NCI-H82 treated with DMSO at 0.1 percent for 48 hours (cell line): ENCODE measurements around the gene SPTBN1.

Experiments used
- DNase-seq: peaks from one replicate; lab custom pipeline; 2025; ENCODE audit not compliant: unreplicated experiment; lab: John Stamatoyannopoulos, UW

The SPTBN1 gene

GRCh38 chr2:54455563-54456361 lies at the start of gene SPTBN1:
TSS of gene SPTBN1 (plus strand) at chr2:54456327. CDS start at chr2:54526419, 70,092 bp downstream.
- DNase-seq: peak; percentile 69

GRCh38 chr2:54407693-54408092 lies 48.4 kb upstream of the SPTBN1 start:
- no peak for DNase-seq

- no peak for DNase-seq
Measured at GRCh38 chr2:54408288-54408687, 47.8 kb upstream of the SPTBN1 start.

- no peak for DNase-seq
Measured at GRCh38 chr2:54409752-54410151, 46.4 kb upstream of the SPTBN1 start.

- DNase-seq: no peak
Measured at GRCh38 chr2:54411801-54412354, 44.2 kb upstream of the SPTBN1 start.

GRCh38 chr2:54416166-54416813 lies 39.8 kb upstream of the SPTBN1 start:
- no peak for DNase-seq

- DNase-seq: no peak
Measured at GRCh38 chr2:54416938-54417337, 39.2 kb upstream of the SPTBN1 start.

GRCh38 chr2:54417577-54417976 lies 38.5 kb upstream of the SPTBN1 start:
- no peak for DNase-seq

GRCh38 chr2:54419388-54419787 lies 36.7 kb upstream of the SPTBN1 start:
- DNase-seq: no peak

GRCh38 chr2:54419855-54420523 lies 36.1 kb upstream of the SPTBN1 start:
- DNase-seq: no peak

GRCh38 chr2:54420524-54421172 lies 35.5 kb upstream of the SPTBN1 start:
- no peak for DNase-seq

- no peak for DNase-seq
Measured at GRCh38 chr2:54422072-54422581, 34.0 kb upstream of the SPTBN1 start.

GRCh38 chr2:54423213-54423612 lies 32.9 kb upstream of the SPTBN1 start:
- DNase-seq: no peak

- no peak for DNase-seq
Measured at GRCh38 chr2:54424555-54425163, 31.5 kb upstream of the SPTBN1 start.

- DNase-seq: no peak
Measured at GRCh38 chr2:54428108-54428831, 27.9 kb upstream of the SPTBN1 start.

- DNase-seq: no peak
Measured at GRCh38 chr2:54429054-54429453, 27.1 kb upstream of the SPTBN1 start.

- DNase-seq: no peak
Measured at GRCh38 chr2:54429811-54430551, 26.1 kb upstream of the SPTBN1 start.

- no peak for DNase-seq
Measured at GRCh38 chr2:54430649-54431048, 25.5 kb upstream of the SPTBN1 start.
